NCI-H82 treated with DMSO at 0.1 percent for 48 hours (cell line): ENCODE data around the gene PGGHG.
"Not testable (repeated sequence)": the region's sequence is repeated elsewhere in the genome, so short reads cannot be mapped to it uniquely, and the experiment has no call there.

Source experiments
- DNase-seq: peaks from one replicate; lab custom pipeline; 2025; ENCODE audit not compliant: unreplicated experiment; lab: John Stamatoyannopoulos, UW

The PGGHG gene

GRCh38 chr11:329886-330253 is 40.9 kb downstream of the PGGHG start:
- DNase-seq, result no peak

- no peak for DNase-seq
Measured at GRCh38 chr11:330307-330693, 41.4 kb downstream of the PGGHG start.

- DNase-seq, result no peak
Measured at GRCh38 chr11:330694-331357, 41.9 kb downstream of the PGGHG start.

GRCh38 chr11:331358-332060 is 42.6 kb downstream of the PGGHG start:
- no peak for DNase-seq

GRCh38 chr11:332651-333480 is 43.9 kb downstream of the PGGHG start:
- no peak for DNase-seq

- not testable (repeated sequence) for DNase-seq
Measured at GRCh38 chr11:333616-334263, 44.8 kb downstream of the PGGHG start.

GRCh38 chr11:334264-334994 is 45.5 kb downstream of the PGGHG start:
- DNase-seq, result no peak

- DNase-seq, result no peak
Measured at GRCh38 chr11:335779-336658, 47.1 kb downstream of the PGGHG start.

GRCh38 chr11:336659-337198 is 47.8 kb downstream of the PGGHG start:
- DNase-seq, result no peak

GRCh38 chr11:337711-338110 is 48.8 kb downstream of the PGGHG start:
- DNase-seq, result no peak

- no peak for DNase-seq
Measured at GRCh38 chr11:339963-340362, 51.0 kb downstream of the PGGHG start.

- DNase-seq, result no peak
Measured at GRCh38 chr11:340539-341512, 51.9 kb downstream of the PGGHG start.

- DNase-seq, result no peak
Measured at GRCh38 chr11:342328-342727, 53.4 kb downstream of the PGGHG start.

GRCh38 chr11:344836-345578 is 56.1 kb downstream of the PGGHG start:
- DNase-seq, result no peak
